Measurements from ENCODE around the gene MDH1B. TPM values are rescaled to one million over a fixed set of nuclear protein-coding genes. Genes with fewer than 3 reads are reported as not detected.

The MDH1B gene
- total RNA-seq, 1 experiment from 2014 or later = 2.7 TPM

DNA sequence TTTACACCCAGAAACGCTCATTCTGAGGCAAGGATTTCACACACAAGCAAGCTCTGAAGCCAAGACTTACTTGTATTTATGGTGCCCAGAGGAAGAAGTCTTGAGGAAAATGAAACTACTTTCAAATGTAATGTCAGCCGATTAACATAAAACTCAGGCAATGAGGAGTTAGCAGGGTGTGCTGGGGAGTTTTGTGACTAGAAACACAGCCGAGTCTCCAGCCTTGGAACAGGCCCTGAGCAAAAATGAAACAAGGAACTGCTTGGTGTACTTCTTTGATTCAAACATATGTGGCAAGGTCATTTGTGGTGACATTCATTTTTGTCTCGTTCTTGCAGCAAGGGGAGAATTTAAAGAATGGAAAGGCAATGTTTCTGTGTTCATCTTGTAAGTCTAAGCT, 51.4 kb downstream of the MDH1B start:
- H3F3A ChIP-seq (ENCODE audit: insufficient read depth, low read depth) = no peaks in the 10 kb centered on the region
- no peaks in the 10 kb centered on the region for H3K4me1 ChIP-seq (replicated peaks; ENCODE audit: insufficient read depth)

DNA sequence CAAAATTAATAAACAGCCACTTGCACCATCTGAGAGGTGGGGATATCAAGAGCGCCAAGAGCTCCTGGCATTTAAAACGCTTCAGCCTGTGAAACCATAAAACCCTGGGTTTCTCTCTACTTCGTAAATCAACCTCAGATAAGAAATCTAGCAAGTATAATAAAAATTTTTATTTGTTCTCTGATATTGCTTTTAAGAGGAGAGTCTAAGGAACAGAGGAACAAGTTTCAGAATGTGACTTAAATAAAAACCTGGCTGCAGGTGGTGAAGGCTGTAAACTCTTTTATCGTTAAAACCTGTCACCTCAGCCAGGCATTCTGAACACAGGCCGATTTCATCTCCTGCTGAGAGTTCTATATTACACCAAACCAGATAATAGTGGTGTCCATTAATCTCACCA, 56.8 kb downstream of the MDH1B start:
- H2AFZ ChIP-seq = no peak overlapping the region
- no peak for DNase-seq
- no peak overlapping the region for H3K4me2 ChIP-seq
- no peaks in the 10 kb centered on the region for H3K4me1 ChIP-seq (replicated peaks; ENCODE audit: insufficient read depth)
- no peak overlapping the region for H3K4me3 ChIP-seq
- H3F3A ChIP-seq (ENCODE audit: insufficient read depth, low read depth) = no peaks in the 10 kb centered on the region
- ChIA-PET POLR2A (ENCODE audit: unreplicated experiment) (no interaction called here), CTCF (no interaction called here)
- no peak for TF ChIP-seq EZH2 (IDR thresholded peaks at IDR 0.05; ENCODE audit: low read depth)
- TF ChIP-seq, protein P1, sequence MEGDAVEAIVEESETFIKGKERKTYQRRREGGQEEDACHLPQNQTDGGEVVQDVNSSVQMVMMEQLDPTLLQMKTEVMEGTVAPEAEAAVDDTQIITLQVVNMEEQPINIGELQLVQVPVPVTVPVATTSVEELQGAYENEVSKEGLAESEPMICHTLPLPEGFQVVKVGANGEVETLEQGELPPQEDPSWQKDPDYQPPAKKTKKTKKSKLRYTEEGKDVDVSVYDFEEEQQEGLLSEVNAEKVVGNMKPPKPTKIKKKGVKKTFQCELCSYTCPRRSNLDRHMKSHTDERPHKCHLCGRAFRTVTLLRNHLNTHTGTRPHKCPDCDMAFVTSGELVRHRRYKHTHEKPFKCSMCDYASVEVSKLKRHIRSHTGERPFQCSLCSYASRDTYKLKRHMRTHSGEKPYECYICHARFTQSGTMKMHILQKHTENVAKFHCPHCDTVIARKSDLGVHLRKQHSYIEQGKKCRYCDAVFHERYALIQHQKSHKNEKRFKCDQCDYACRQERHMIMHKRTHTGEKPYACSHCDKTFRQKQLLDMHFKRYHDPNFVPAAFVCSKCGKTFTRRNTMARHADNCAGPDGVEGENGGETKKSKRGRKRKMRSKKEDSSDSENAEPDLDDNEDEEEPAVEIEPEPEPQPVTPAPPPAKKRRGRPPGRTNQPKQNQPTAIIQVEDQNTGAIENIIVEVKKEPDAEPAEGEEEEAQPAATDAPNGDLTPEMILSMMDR (conservative IDR thresholded peaks at IDR 0.05) = no peak
- no peaks in the 10 kb centered on the region for H3K79me2 ChIP-seq (ENCODE audit: low read depth)
- intact Hi-C loops (cut with micrococcal nuclease; ENCODE audit: unreplicated experiment) = no loop called here
- no peaks in the 10 kb centered on the region; the same call in 1 of the 2 replicates for H3K9me2 ChIP-seq (ENCODE audit: insufficient read depth)
- no peaks in the 10 kb centered on the region for H3K36me3 ChIP-seq (ENCODE audit: low read depth)
- no peaks in the 10 kb centered on the region for H3K27me3 ChIP-seq (ENCODE audit: insufficient read depth, low read depth)
- H3K27ac ChIP-seq = no peak overlapping the region
- no peaks in the 10 kb centered on the region for H4K20me1 ChIP-seq (ENCODE audit: insufficient read depth)
- BruUV-seq (replicated peaks) = no TSS peak
- H3K9me3 ChIP-seq (ENCODE audit: insufficient read depth, low read depth) = no peaks in the 10 kb centered on the region

More for the DNA sequence above, 51.4 kb downstream of the MDH1B start:
- Histone ChIP-seq H3K36me3 (ENCODE audit: low read depth) (no peaks in the 10 kb centered on the region), H2AFZ (peak overlapping the region; percentile 68; the same call in 1 of the 2 replicates), H4K20me1 (ENCODE audit: insufficient read depth) (no peaks in the 10 kb centered on the region), H3K4me2 (no peak overlapping the region), H3K9me2 (ENCODE audit: insufficient read depth) (no peaks in the 10 kb centered on the region; the same call in 1 of the 2 replicates), H3K27ac (no peak overlapping the region), H3K27me3 (ENCODE audit: insufficient read depth, low read depth) (no peaks in the 10 kb centered on the region), H3K9me3 (ENCODE audit: insufficient read depth, low read depth) (no peaks in the 10 kb centered on the region), H3K4me3 (no peak overlapping the region), H3K79me2 (ENCODE audit: low read depth) (no peaks in the 10 kb centered on the region)
- POLR2A ChIA-PET (ENCODE audit: unreplicated experiment) = no interaction called here
- CTCF ChIA-PET = no interaction called here
- TF ChIP-seq, protein P1 (conservative IDR thresholded peaks at IDR 0.05) = no peak
- TF ChIP-seq EZH2 (IDR thresholded peaks at IDR 0.05; ENCODE audit: low read depth) = no peak
- no TSS peak for BruUV-seq (replicated peaks)
- intact Hi-C loops (cut with micrococcal nuclease; ENCODE audit: unreplicated experiment) = no loop called here
- no peak for DNase-seq

DNA sequence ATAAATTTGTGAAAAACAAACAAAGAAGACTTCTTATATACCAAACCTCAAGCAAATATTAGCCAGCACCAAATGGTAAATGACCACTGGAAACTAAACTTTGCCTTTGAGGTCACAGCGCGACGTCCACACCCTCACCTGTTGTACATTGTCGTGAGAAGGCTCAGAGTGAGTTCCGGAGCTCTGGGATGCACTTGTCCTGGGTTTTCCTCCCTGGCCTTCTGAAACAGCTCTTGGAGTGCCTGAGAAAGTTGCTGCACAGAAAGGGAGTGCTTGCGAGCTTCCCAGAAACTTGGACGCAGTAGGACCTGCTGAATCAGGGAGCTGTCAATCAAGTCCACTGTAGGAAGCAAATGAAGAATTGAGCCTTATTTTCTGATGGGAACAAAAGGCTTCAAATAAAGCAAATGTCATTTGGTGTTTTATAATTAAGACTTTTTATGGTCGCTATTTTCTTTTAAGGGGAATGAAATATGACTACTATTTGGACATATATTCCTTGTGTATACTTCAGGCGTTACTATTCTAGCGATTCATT, 57.9 kb downstream of the MDH1B start:
- DNase-seq = no peak
- H3K36me3 ChIP-seq (ENCODE audit: low read depth) = no peaks in the 10 kb centered on the region

More for the DNA sequence above, 57.9 kb downstream of the MDH1B start:
- no peaks in the 10 kb centered on the region for H4K20me1 ChIP-seq (ENCODE audit: insufficient read depth)
- ChIA-PET POLR2A (ENCODE audit: unreplicated experiment) (no interaction called here), CTCF (no interaction called here)
- no peaks in the 10 kb centered on the region for H3K27me3 ChIP-seq (ENCODE audit: insufficient read depth, low read depth)
- H3F3A ChIP-seq (ENCODE audit: insufficient read depth, low read depth) = no peaks in the 10 kb centered on the region
- intact Hi-C loops (cut with micrococcal nuclease; ENCODE audit: unreplicated experiment) = no loop called here
- no peaks in the 10 kb centered on the region; the same call in 1 of the 2 replicates for H3K9me2 ChIP-seq (ENCODE audit: insufficient read depth)
- no peaks in the 10 kb centered on the region for H3K9me3 ChIP-seq (ENCODE audit: insufficient read depth, low read depth)
- no peak overlapping the region for H3K27ac ChIP-seq
- BruUV-seq (replicated peaks) = no TSS peak
- H2AFZ ChIP-seq = no peak overlapping the region
- no peaks in the 10 kb centered on the region for H3K4me1 ChIP-seq (replicated peaks; ENCODE audit: insufficient read depth)
- H3K4me2 ChIP-seq = no peak overlapping the region
- H3K79me2 ChIP-seq (ENCODE audit: low read depth) = no peaks in the 10 kb centered on the region
- no peak overlapping the region for H3K4me3 ChIP-seq
- no peak for TF ChIP-seq EZH2 (IDR thresholded peaks at IDR 0.05; ENCODE audit: low read depth)
- TF ChIP-seq, protein P1 (conservative IDR thresholded peaks at IDR 0.05) = no peak

All from PC-9 (cell line).